Kidney epithelial cell (primary cell): ENCODE measurements around the gene AKT2. TPM values are rescaled to one million over a fixed set of nuclear protein-coding genes. Genes with fewer than 3 reads are reported as not detected.

Experiments used
- DNase-seq: peaks from one replicate; pipeline ENCODE4 v3.0.0-alpha.2; 2010; ENCODE audit warnings: low read depth
- H3K27me3 ChIP-seq: 2 replicates; pipeline ENCODE4 v1.6.0; 2011; ENCODE audit warnings: low read length; ENCODE audit not compliant: control insufficient read depth, insufficient read depth
- H3K36me3 ChIP-seq: 2 replicates; pipeline ENCODE4 v1.5.1; 2011; ENCODE audit warnings: low read length; ENCODE audit not compliant: control insufficient read depth, insufficient read depth
- H3K4me3 ChIP-seq: 2 replicates; pipeline ENCODE4 v1.5.1; 2011; ENCODE audit warnings: low read depth, mild to moderate bottlenecking, control low read depth, low read length
- CTCF ChIP-seq: IDR thresholded peaks from 2 replicates; pipeline ENCODE4 v1.5.1; 2011; ENCODE audit warnings: mild to moderate bottlenecking, moderate library complexity, low read length, control low read depth, inconsistent platforms; ENCODE audit not compliant: insufficient read depth, poor library complexity, severe bottlenecking
- total RNA-seq: library from RNA; depleted of rRNA; stranded (reverse); fragments of >200 nt; gene quantifications from 2 replicates; pipeline ENCODE4 v1.2.3, GENCODE V29; 2015

The AKT2 gene
- total RNA-seq, 1 donor from 2014 or later: 73.5 TPM

GRCh38 chr19:40244579-40245317 is 40.4 kb downstream of the AKT2 start:
- TF ChIP-seq CTCF: no peak
- Histone ChIP-seq H3K27me3 (no peaks in the 10 kb centered on the region), H3K36me3 (no peaks in the 10 kb centered on the region), H3K4me3 (no peak overlapping the region)
- DNase-seq: no peak

GRCh38 chr19:40243181-40243580 is 42.0 kb downstream of the AKT2 start:
- H3K27me3 ChIP-seq: no peaks in the 10 kb centered on the region
- no peak for DNase-seq
- H3K4me3 ChIP-seq: no peak overlapping the region
- H3K36me3 ChIP-seq: no peaks in the 10 kb centered on the region
- TF ChIP-seq CTCF: no peak

GRCh38 chr19:40242480-40242879 is 42.7 kb downstream of the AKT2 start:
- no peak for TF ChIP-seq CTCF
- Histone ChIP-seq H3K36me3 (no peaks in the 10 kb centered on the region), H3K27me3 (no peaks in the 10 kb centered on the region), H3K4me3 (no peak overlapping the region)
- no peak for DNase-seq

GRCh38 chr19:40241809-40242384 is 43.2 kb downstream of the AKT2 start:
- DNase-seq: no peak
- no peak overlapping the region for H3K4me3 ChIP-seq
- no peaks in the 10 kb centered on the region for H3K27me3 ChIP-seq
- TF ChIP-seq CTCF: no peak
- no peaks in the 10 kb centered on the region for H3K36me3 ChIP-seq

- no peaks in the 10 kb centered on the region for H3K36me3 ChIP-seq
- H3K4me3 ChIP-seq: no peak overlapping the region
- H3K27me3 ChIP-seq: no peaks in the 10 kb centered on the region
- TF ChIP-seq CTCF: no peak
- DNase-seq: no peak
Observed at GRCh38 chr19:40241125-40241808, 43.9 kb downstream of the AKT2 start.
